T-helper 2 cell treated with Interferon-gamma antibody and Interleukin-4, amounts not matched to agents 5 μg/mL and 100 μg/mL, for 36 hours (primary cell): ENCODE data around the gene PPCDC.

Experiments
- DNase-seq: peaks from one replicate; pipeline ENCODE4 v3.0.0; 2021; ENCODE audit warnings: low spot score
- H3K27ac Mint-ChIP-seq: one replicate; pipeline ENCODE4 v1.8.0; 2021; ENCODE audit warnings: mild to moderate bottlenecking, mixed read lengths
- H3K27me3 Mint-ChIP-seq: one replicate; pipeline ENCODE4 v1.8.0; 2021; ENCODE audit warnings: low read depth, mixed read lengths
- H3K36me3 Mint-ChIP-seq: one replicate; pipeline ENCODE4 v1.8.0; 2021; ENCODE audit warnings: low read depth, mixed read lengths
- H3K4me1 Mint-ChIP-seq: one replicate; pipeline ENCODE4 v1.8.0; 2021; ENCODE audit warnings: low read depth, mixed read lengths
- H3K4me3 Mint-ChIP-seq: one replicate; pipeline ENCODE4 v1.8.0; 2022; ENCODE audit warnings: mild to moderate bottlenecking, moderate library complexity, mixed read lengths
- H3K9me3 Mint-ChIP-seq: one replicate; pipeline ENCODE4 v1.8.0; 2021; ENCODE audit warnings: mixed read lengths

PPCDC gene

GRCh38 chr15:75023181-75023871, at the start of gene PPCDC:
Gene PPCDC, plus strand, starts transcription at chr15:75023590. Its CDS starts 4,729 bp downstream, at chr15:75028319.
- H3K4me1 Mint-ChIP-seq, result peaks cover 15% of the 10 kb centered on the region

GRCh38 chr15:74976159-74976558, 47.2 kb upstream of the PPCDC start:
- H3K4me3 Mint-ChIP-seq, result no peak overlapping the region
- no peak for DNase-seq
- H3K36me3 Mint-ChIP-seq, result no peaks in the 10 kb centered on the region
- H3K27me3 Mint-ChIP-seq, result peaks cover 6% of the 10 kb centered on the region
- peaks cover 4% of the 10 kb centered on the region for H3K4me1 Mint-ChIP-seq
- H3K27ac Mint-ChIP-seq, result no peak overlapping the region
- H3K9me3 Mint-ChIP-seq, result no peaks in the 10 kb centered on the region

More at GRCh38 chr15:75023181-75023871, at the start of gene PPCDC:
- no peaks in the 10 kb centered on the region for H3K9me3 Mint-ChIP-seq
- H3K36me3 Mint-ChIP-seq, result peaks cover 3% of the 10 kb centered on the region
- peak within 1 kb of the TSS; percentile 92 for H3K4me3 Mint-ChIP-seq
- H3K27me3 Mint-ChIP-seq, result no peaks in the 10 kb centered on the region
- H3K27ac Mint-ChIP-seq, result peak within 1 kb of the TSS; percentile 92
- peak; percentile 93 for DNase-seq

- Mint-ChIP-seq H3K36me3 (no peaks in the 10 kb centered on the region), H3K4me1 (peaks cover 4% of the 10 kb centered on the region), H3K27me3 (peaks cover 6% of the 10 kb centered on the region), H3K4me3 (no peak overlapping the region), H3K9me3 (no peaks in the 10 kb centered on the region), H3K27ac (no peak overlapping the region)
- DNase-seq, result peak; percentile 43
Observed at GRCh38 chr15:74977599-74977998, 45.8 kb upstream of the PPCDC start.

- no peak overlapping the region for H3K27ac Mint-ChIP-seq
- no peaks in the 10 kb centered on the region for H3K36me3 Mint-ChIP-seq
- H3K4me3 Mint-ChIP-seq, result no peak overlapping the region
- no peaks in the 10 kb centered on the region for H3K9me3 Mint-ChIP-seq
- H3K4me1 Mint-ChIP-seq, result peaks cover 4% of the 10 kb centered on the region
- DNase-seq, result no peak
- H3K27me3 Mint-ChIP-seq, result peaks cover 2% of the 10 kb centered on the region
Observed at GRCh38 chr15:74978077-74978476, 45.3 kb upstream of the PPCDC start.

- Mint-ChIP-seq H3K4me1 (peaks cover 5% of the 10 kb centered on the region), H3K27ac (no peak overlapping the region), H3K9me3 (no peaks in the 10 kb centered on the region), H3K27me3 (peaks cover 2% of the 10 kb centered on the region), H3K4me3 (no peak overlapping the region), H3K36me3 (no peaks in the 10 kb centered on the region)
- DNase-seq, result no peak
Observed at GRCh38 chr15:74978503-74978902, 44.9 kb upstream of the PPCDC start.

GRCh38 chr15:74982183-74982582, 41.2 kb upstream of the PPCDC start:
- H3K4me3 Mint-ChIP-seq, result no peak overlapping the region
- no peaks in the 10 kb centered on the region for H3K27me3 Mint-ChIP-seq
- H3K9me3 Mint-ChIP-seq, result no peaks in the 10 kb centered on the region
- peaks cover 10% of the 10 kb centered on the region for H3K4me1 Mint-ChIP-seq
- H3K36me3 Mint-ChIP-seq, result no peaks in the 10 kb centered on the region
- no peak overlapping the region for H3K27ac Mint-ChIP-seq
- no peak for DNase-seq

- Mint-ChIP-seq H3K4me1 (peaks cover 6% of the 10 kb centered on the region), H3K27ac (peak overlapping the region; percentile 33), H3K4me3 (no peak overlapping the region), H3K36me3 (no peaks in the 10 kb centered on the region), H3K9me3 (no peaks in the 10 kb centered on the region), H3K27me3 (no peaks in the 10 kb centered on the region)
- peak; percentile 82 for DNase-seq
Observed at GRCh38 chr15:74983725-74984231, 39.6 kb upstream of the PPCDC start.

- Mint-ChIP-seq H3K4me1 (peaks cover 6% of the 10 kb centered on the region), H3K27ac (no peak overlapping the region), H3K27me3 (peaks cover 4% of the 10 kb centered on the region), H3K36me3 (no peaks in the 10 kb centered on the region), H3K9me3 (no peaks in the 10 kb centered on the region), H3K4me3 (no peak overlapping the region)
- peak; percentile 30 for DNase-seq
Observed at GRCh38 chr15:74988007-74988800, 35.2 kb upstream of the PPCDC start.

- no peak for DNase-seq
- no peaks in the 10 kb centered on the region for H3K9me3 Mint-ChIP-seq
- no peaks in the 10 kb centered on the region for H3K4me1 Mint-ChIP-seq
- no peaks in the 10 kb centered on the region for H3K36me3 Mint-ChIP-seq
- peaks cover 4% of the 10 kb centered on the region for H3K27me3 Mint-ChIP-seq
- no peak overlapping the region for H3K4me3 Mint-ChIP-seq
- H3K27ac Mint-ChIP-seq, result no peak overlapping the region
Observed at GRCh38 chr15:74989527-74989926, 33.9 kb upstream of the PPCDC start.

GRCh38 chr15:74992619-74993018, 30.8 kb upstream of the PPCDC start:
- no peaks in the 10 kb centered on the region for H3K36me3 Mint-ChIP-seq
- no peak overlapping the region for H3K27ac Mint-ChIP-seq
- no peak for DNase-seq
- H3K9me3 Mint-ChIP-seq, result no peaks in the 10 kb centered on the region
- peaks cover 24% of the 10 kb centered on the region for H3K27me3 Mint-ChIP-seq
- H3K4me3 Mint-ChIP-seq, result no peak overlapping the region
- peaks cover 6% of the 10 kb centered on the region for H3K4me1 Mint-ChIP-seq

- Mint-ChIP-seq H3K27ac (no peak overlapping the region), H3K27me3 (peaks cover 30% of the 10 kb centered on the region), H3K36me3 (no peaks in the 10 kb centered on the region)
Observed at GRCh38 chr15:74994236-74994635, 29.2 kb upstream of the PPCDC start.

GRCh38 chr15:74994685-74995084, 28.7 kb upstream of the PPCDC start:
- H3K36me3 Mint-ChIP-seq, result no peaks in the 10 kb centered on the region
- H3K4me3 Mint-ChIP-seq, result peak overlapping the region; percentile 75
- DNase-seq, result no peak
- peaks cover 6% of the 10 kb centered on the region for H3K4me1 Mint-ChIP-seq
- H3K27me3 Mint-ChIP-seq, result peaks cover 28% of the 10 kb centered on the region
- H3K9me3 Mint-ChIP-seq, result no peaks in the 10 kb centered on the region
- H3K27ac Mint-ChIP-seq, result no peak overlapping the region

More at GRCh38 chr15:74994236-74994635, 29.2 kb upstream of the PPCDC start:
- Mint-ChIP-seq H3K9me3 (no peaks in the 10 kb centered on the region), H3K4me1 (peaks cover 6% of the 10 kb centered on the region), H3K4me3 (no peak overlapping the region)
- DNase-seq, result no peak

- Mint-ChIP-seq H3K9me3 (no peaks in the 10 kb centered on the region), H3K4me3 (peak within 1 kb of the TSS; percentile 75), H3K27ac (no peak within 1 kb of the TSS), H3K4me1 (peaks cover 6% of the 10 kb centered on the region), H3K27me3 (peaks cover 28% of the 10 kb centered on the region), H3K36me3 (no peaks in the 10 kb centered on the region)
- DNase-seq, result peak; percentile 92
Observed at GRCh38 chr15:74995182-74995778, 28.1 kb upstream of the PPCDC start, which contains the start of gene SCAMP5. Gene SCAMP5, plus strand, starts transcription at chr15:74995563. Its CDS starts 16,277 bp downstream, at chr15:75011840.
